ENCODE measurements around the gene IL25. TPM values are rescaled to one million over a fixed set of nuclear protein-coding genes. Genes with fewer than 3 reads are reported as not detected.
A peak's percentile ranks its signal among the peaks of the same experiment; 100 is the strongest.

The IL25 gene
- total RNA-seq, 4 donors from 2014 or later: not detected

DNA sequence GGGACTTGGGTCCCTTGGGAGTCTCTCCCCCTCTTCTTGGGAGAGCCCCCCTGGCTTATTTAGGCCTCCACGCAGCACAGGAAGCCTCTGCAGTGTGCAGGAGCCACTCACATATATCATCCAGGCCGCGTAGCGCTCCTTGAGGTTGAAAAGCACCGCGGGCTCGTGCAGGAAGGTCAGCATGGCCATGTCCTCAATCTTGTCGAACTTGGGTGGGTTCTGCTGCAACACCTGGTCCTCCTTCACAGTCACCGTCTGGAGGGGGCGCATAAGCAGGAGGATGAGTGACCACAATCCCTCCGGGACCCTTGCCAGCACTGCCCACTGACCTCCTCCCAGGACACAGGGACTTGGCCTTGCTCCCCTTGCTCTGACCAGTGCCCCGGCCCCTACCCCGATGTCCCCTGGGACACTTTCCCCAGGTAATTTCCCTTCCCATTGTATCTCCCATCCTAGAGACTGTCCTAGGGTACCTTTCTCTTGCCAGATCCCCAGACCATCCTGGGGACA is 33.0 kb downstream of the IL25 start:
- Histone ChIP-seq H3K4me1 (peaks cover 10 to 34% of the 10 kb centered on the region in 2 donors), H3K4me3 (peak overlapping the region in 1 of 4 donors; percentile 47), H3K27me3 (no peaks in the 10 kb centered on the region), H3K36me3 (no peaks in the 10 kb centered on the region), H3K9me3 (no peaks in the 10 kb centered on the region), H3K27ac (peak overlapping the region; percentile 79 to 90 (median 84))
- ATAC-seq (no peak), DNase-seq (peak in 1 of 2 donors; percentile 47)
- no peak for TF ChIP-seq POLR2A (IDR thresholded peaks at IDR 0.05)
- intact Hi-C loops (cut with DNase I; ENCODE audit: low total_unique reads) (loop anchor here (2.0 kb wide), 1 partner anchor 39 kb away; no protein-coding TSS in a partner anchor), in situ Hi-C loops (cut with MboI; ENCODE audit: low sequenced_read_pairs in 4 of 4) (no loop called here)

DNA sequence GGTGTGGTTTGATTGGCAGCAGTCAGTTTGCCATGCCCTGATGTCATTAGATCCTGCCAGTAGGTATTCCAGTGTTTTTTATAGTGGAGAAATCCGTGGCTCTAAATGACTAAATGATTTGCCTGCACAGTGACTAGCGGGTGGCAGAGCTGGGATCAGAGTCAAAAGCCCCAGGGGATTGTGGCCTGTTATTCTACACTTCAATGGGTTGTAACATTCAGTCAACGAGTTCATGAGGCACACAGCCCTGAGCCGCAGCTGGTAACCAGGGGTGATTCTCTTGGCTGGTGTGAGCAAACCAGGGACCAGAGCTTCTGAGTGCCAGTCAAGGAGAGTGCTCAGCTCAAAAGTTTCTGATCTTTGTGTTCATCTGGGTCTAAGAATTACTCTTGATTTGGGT is 33.6 kb downstream of the IL25 start:
- Histone ChIP-seq H3K4me1 (peaks cover 10 to 41% of the 10 kb centered on the region in 2 donors), H3K27ac (peak overlapping the region; percentile 79 to 90 (median 84)), H3K4me3 (peak overlapping the region in 2 of 4 donors; percentile 18 to 47), H3K27me3 (no peaks in the 10 kb centered on the region), H3K36me3 (no peaks in the 10 kb centered on the region), H3K9me3 (no peaks in the 10 kb centered on the region)
- intact Hi-C loops (cut with DNase I; ENCODE audit: low total_unique reads): loop anchor here (2.0 kb wide), 1 partner anchor 39 kb away; no protein-coding TSS in a partner anchor
- DNase-seq: peak in 1 of 2 donors; percentile 62
- in situ Hi-C loops (cut with MboI; ENCODE audit: low sequenced_read_pairs in 4 of 4): no loop called here
- ATAC-seq: peak; percentile 2 to 38
- TF ChIP-seq, protein P1, sequence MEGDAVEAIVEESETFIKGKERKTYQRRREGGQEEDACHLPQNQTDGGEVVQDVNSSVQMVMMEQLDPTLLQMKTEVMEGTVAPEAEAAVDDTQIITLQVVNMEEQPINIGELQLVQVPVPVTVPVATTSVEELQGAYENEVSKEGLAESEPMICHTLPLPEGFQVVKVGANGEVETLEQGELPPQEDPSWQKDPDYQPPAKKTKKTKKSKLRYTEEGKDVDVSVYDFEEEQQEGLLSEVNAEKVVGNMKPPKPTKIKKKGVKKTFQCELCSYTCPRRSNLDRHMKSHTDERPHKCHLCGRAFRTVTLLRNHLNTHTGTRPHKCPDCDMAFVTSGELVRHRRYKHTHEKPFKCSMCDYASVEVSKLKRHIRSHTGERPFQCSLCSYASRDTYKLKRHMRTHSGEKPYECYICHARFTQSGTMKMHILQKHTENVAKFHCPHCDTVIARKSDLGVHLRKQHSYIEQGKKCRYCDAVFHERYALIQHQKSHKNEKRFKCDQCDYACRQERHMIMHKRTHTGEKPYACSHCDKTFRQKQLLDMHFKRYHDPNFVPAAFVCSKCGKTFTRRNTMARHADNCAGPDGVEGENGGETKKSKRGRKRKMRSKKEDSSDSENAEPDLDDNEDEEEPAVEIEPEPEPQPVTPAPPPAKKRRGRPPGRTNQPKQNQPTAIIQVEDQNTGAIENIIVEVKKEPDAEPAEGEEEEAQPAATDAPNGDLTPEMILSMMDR (IDR thresholded peaks at IDR 0.05 in 4 of 5, conservative IDR thresholded peaks at IDR 0.05 in 1 of 5): no peak
- TF ChIP-seq POLR2A (IDR thresholded peaks at IDR 0.05): no peak

DNA sequence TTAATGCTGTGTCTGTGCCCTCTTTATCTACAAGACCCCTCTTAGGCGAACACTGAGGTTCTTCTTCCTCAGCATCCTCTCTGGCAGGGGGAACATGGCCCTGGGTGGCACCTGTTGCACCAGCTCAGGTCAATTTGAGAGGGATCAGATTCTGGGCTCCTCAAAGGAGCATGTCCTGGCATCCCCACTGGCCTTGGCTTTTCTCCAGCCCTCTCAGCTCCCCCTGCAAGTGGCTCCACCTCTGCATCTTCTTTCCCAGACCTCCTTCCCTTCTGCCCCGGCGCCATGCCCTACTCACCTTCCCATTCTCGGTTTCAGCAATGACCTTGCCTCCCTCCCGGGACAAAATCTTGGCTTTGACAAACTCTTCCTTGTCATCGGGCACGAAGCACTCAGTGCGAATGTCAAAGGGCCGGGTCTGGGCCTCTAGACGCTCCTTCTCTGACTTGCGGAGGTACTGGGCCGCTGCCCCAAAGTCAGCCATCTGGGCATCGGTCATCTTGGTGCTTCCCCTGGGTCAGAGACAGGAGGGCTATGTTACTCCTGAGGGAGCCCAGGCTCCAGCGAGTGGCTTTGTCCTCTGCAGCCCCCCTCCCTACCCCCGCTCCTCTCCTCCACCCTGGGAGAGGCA is 34.2 kb downstream of the IL25 start:
- peak overlapping the region in 2 of 4 donors; percentile 18 to 47 for H3K4me3 ChIP-seq
- no peaks in the 10 kb centered on the region for H3K9me3 ChIP-seq
- no peaks in the 10 kb centered on the region for H3K36me3 ChIP-seq
- no peak for TF ChIP-seq POLR2A (IDR thresholded peaks at IDR 0.05)
- TF ChIP-seq, protein P1 (IDR thresholded peaks at IDR 0.05 in 4 of 5, conservative IDR thresholded peaks at IDR 0.05 in 1 of 5): no peak
- in situ Hi-C loops (cut with MboI; ENCODE audit: low sequenced_read_pairs in 4 of 4) (no loop called here), intact Hi-C loops (cut with DNase I; ENCODE audit: low total_unique reads) (loop anchor here (2.0 kb wide), 1 partner anchor 38 kb away; no protein-coding TSS in a partner anchor)
- peak; percentile 38 to 77 for DNase-seq
- H3K4me1 ChIP-seq: peaks cover 10 to 47% of the 10 kb centered on the region in 2 donors
- peak in 1 of 2 donors; percentile 1 for ATAC-seq
- H3K27me3 ChIP-seq: no peaks in the 10 kb centered on the region
- peak overlapping the region; percentile 79 to 90 (median 84) for H3K27ac ChIP-seq

DNA sequence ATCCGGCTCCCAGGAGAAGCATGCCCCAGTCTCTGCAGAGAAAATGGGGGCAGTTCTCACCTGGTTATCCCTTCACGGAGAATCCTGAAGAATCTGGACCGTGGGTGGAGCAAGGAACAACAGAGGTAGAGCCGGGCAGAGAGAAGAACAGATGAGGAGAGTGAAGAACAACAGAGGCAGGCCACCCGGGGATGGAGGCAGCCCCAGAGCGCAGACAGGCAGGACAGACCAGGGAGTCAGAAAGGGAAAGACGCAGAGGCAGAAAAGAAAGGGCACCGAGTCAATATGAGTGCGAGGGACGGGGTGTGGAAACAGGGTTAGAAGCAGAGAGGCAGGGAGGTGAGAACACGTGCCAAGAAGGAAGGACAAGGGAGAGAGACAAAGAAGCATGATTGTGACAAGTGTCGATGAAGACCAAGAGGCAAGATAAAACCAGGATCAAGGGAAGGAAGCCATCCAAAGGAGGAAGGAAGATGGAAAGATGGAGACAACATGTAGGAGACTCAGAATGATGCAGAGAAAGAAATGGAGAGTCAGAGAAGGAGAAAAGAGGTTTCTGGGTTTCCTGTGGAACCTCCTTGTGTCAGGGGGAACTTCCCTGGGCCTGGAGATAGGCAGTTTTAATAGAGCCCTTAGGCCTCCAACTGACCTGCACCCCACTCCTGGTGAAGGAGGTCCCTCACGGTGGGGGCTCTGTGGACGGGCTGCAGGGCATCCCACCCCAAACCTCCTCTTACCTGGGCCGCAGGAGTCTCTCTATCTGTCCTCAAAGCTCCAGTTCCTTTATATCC is 35.1 kb downstream of the IL25 start, which contains the start of gene MYH6:
Gene MYH6 (minus strand): TSS at position 758 of the 791 bp plus-strand sequence. CDS start 1,050 bp downstream, outside the sequence.
- intact Hi-C loops (cut with DNase I; ENCODE audit: low total_unique reads): loop anchor here (2.0 kb wide), 1 partner anchor 37 kb away; no protein-coding TSS in a partner anchor
- ATAC-seq: no peak

More for the DNA sequence above, 35.1 kb downstream of the IL25 start, which contains the start of gene MYH6:
- peak within 1 kb of the TSS; percentile 79 to 90 (median 84) for H3K27ac ChIP-seq
- H3K9me3 ChIP-seq: no peaks in the 10 kb centered on the region
- TF ChIP-seq, protein P1 (IDR thresholded peaks at IDR 0.05 in 4 of 5, conservative IDR thresholded peaks at IDR 0.05 in 1 of 5): no peak
- TF ChIP-seq POLR2A (IDR thresholded peaks at IDR 0.05): peak in 1 of 2 donors; percentile 19
- H3K36me3 ChIP-seq: no peaks in the 10 kb centered on the region
- DNase-seq: no peak
- no peaks in the 10 kb centered on the region for H3K27me3 ChIP-seq
- in situ Hi-C loops (cut with MboI; ENCODE audit: low sequenced_read_pairs in 4 of 4): no loop called here
- peak within 1 kb of the TSS in 2 of 4 donors; percentile 18 to 47 for H3K4me3 ChIP-seq
- peaks cover 10 to 53% of the 10 kb centered on the region in 2 donors for H3K4me1 ChIP-seq

Data from gastrocnemius medialis (tissue), 4 donors.